Right lung (tissue), 5 donors: ENCODE data around the gene PSMD3. TPM values are rescaled to one million over a fixed set of nuclear protein-coding genes. Genes with fewer than 3 reads are reported as not detected.

Experiments
- DNase-seq, 2 donors: peaks; one replicate each; pipeline ENCODE4 v3.0.0-alpha.2; 2013
- polyA plus RNA-seq, 5 donors: library from polyadenylated mRNA; unstranded; fragments of 120-200 nt; gene quantifications; one replicate each; pipeline versions ENCODE4 v1.2.1 to v1.2.3, GENCODE V29; 2013; ENCODE audit warnings: inconsistent platforms in 1 of 5, low replicate concordance in 1 of 5; ENCODE audit not compliant: insufficient read length in 5 of 5, insufficient read depth in 1 of 5

PSMD3 gene
- polyA plus RNA-seq, 5 donors, result 74.5 to 110 (median 93.0) TPM

DNA sequence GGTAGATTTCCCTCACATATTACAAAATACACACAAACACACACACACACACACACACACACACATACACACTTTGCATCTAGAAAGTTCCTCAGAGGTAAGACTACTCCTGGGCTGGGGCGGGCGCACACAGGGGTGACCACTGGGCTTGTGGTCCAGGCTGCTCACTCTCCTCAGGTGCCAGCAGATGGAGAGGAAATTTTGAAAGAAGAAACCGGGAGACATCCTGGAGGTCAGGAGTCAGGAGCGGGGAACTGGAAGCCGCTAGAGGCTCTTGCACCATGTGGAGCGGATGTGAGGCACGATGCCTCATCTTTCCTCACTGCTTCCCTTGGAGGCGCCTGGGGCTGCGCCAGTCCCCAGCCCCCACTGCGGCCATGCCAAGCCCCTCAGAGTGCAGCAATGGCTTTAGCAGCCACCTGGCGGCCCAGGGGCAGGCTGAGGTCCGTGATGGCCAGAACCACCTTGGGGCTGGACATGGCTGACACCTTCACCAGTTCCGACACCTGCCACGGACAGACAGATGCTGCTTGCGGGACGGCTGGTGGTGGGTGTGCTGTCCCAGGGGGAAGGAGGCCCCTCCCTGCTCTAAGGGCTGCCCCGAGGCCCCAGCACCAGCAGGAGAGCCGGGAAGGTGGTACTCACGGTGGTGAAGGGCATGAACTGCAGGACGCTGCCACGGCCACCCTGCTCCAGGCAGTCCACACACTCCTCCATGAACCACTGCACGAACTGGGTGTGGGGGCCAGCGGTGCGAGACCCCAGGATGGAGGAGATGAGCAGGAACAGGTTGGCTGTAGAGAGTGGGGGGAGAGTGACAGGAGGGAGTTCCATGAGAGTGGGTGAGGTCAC, 38.8 kb downstream of the PSMD3 start:
- DNase-seq, result no peak

DNA sequence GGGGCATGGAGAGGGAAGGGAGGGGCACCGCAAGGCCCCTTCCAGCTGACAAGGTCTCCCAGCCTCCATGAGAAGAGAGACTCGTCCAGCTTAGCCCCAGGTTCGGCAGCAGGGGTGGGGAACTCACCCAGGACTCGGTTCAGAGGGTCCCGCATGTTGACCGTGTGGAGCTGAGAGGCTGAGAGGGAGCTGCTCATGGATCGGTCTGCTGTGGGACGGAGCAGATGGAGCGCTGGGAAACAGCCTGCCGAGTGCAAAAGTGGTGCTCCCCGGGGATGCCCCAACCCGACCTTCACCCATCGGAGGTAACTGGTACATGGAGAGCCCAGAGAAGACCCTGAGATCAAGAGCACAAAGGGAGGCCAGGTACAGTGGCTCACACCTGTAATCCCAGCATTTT, 39.5 kb downstream of the PSMD3 start:
- DNase-seq, result no peak

DNA sequence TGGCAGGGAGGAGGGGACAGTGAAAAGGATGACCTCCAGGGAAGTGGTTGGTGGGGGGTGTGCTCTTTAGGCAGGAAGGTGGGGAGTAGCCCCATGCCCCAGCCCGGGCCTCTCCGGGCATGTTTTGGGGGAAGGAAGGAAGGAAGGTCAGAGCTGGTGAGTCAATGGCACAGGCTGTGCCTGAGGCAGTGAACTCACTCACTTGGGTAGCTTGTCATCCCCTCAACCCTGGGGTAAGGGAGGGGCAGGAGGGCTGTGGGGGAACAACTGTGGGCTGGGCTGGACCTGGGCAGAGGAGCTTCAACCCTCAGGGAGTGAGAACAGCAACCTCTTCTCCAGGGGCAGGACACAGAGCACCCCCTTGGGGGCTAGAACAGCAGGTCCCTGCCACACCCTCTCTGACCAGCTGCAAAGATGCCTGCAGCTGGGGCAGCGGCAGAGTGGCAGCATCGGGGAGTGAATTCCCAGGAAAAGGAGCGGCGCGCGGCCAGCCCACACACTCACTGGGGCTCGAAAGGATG, 40.9 kb downstream of the PSMD3 start:
- DNase-seq, result no peak

DNA sequence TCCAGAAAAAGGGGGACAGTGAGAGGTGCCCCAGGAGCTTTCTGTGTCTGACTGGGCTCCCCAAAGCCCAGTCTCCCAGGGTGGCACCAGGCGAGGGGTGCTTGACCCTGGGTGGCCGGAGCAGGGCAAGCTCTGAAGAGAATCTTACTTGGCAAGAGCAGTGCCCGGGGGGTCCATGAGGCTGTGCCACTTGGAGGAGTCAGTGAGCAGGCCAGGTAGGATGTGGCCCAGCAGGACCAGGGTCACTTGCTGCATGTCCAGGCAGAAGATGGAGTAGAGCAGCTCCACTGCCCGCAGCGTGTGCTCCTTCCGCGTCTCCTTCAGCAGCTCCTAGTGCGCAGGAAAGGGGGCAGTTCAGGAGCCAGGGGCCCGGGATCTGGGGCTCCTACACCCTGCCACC, 41.9 kb downstream of the PSMD3 start:
- no peak for DNase-seq

DNA sequence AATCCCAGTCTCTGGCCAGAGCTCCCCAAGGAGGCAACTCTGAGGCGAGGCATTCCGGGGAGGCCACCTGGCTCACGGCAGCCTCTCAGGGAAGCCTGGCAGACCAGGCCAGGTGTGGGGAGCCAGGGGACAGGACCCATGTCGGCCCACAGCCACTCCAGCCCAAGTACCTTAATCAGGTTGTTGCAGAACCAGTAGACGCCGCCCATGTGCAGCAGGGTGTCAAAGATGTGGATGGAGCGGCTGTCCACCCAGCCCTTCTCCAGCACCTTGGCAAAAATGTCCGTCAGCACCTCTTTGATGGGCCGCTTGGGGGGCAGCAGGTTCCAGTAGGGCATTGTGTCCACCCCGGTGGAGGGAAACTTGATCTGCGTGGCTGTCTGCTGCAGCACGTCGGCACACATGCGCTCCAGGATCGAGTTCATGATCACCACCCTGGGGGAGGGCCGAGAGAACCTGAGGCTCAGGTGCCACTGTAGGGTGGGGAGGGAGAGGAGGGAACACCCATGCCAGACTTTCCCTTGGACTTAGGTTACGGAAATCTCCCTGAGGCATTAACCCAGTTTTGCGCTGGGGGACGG, 42.4 kb downstream of the PSMD3 start:
- DNase-seq, result no peak

DNA sequence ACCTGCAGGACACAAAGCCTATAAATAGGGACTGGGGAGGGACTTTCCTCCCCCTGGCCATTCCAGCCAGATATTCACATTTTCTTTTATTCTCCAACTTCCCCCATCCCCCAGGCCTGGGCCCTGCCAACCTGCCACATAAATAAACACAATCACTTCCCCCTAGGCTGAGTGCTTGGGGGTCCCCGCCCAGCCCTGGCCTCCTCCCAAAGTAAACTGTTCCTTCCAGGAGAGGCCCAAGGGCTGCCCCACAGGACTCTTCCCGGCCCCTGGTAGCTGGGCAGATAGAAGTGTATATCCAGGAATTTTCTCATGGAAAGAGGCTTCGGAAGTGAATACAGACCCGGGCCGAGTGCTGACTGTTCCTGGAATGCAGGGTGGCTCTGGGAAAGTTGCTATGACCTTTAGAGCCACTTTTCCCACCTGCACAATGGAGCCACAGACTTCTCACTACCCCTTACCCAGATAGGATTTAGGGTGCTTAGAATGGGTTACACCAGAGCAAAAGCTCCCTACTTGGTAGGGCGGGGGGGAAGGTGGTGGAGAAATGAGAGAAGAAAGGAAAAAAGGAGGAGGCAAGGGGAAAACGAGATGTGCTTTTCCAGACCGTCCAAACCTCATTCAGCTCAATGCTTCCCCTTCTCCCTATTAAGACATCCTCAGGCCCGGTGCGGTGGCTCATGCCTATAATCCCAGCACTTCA, 43.1 kb downstream of the PSMD3 start:
- DNase-seq, result no peak

DNA sequence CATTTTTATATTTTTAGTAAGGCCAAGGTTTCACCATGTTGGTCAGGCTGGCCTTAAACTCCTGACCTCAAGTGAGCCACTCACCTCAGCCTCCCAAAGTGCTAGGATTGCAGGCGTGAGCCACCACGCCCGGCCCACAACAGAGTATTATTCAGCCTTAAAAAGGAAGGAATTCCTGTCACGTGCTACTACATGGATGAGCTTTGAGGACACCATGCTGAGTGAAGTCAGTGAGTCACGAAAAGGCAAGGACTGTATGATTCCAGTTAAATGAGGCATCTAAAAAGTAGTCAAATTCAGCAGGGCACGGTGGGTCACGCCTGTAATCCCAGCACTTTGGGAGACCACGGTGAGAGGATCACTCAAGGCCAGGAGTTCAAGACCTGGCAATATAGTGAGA, 44.3 kb downstream of the PSMD3 start:
- DNase-seq, result no peak

DNA sequence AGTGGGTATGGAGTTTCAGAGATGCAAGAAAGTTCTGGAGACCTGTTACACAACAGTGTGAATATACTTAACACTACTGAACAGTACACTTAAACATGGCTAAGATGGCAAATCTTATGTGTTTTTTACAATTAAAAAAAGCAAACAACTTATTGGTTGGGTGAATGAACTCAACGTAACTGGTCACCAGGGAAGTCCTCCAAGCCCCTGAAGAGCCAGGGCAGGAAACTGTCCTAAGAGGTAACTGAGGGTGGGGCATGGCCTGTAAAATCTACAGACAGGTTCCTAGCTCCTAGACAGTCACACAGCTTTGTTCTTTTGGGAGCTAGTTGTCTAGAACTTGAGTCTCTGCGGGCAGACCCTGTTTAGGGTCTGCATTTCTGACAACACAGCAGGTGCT, 45.0 kb downstream of the PSMD3 start:
- DNase-seq, result no peak

DNA sequence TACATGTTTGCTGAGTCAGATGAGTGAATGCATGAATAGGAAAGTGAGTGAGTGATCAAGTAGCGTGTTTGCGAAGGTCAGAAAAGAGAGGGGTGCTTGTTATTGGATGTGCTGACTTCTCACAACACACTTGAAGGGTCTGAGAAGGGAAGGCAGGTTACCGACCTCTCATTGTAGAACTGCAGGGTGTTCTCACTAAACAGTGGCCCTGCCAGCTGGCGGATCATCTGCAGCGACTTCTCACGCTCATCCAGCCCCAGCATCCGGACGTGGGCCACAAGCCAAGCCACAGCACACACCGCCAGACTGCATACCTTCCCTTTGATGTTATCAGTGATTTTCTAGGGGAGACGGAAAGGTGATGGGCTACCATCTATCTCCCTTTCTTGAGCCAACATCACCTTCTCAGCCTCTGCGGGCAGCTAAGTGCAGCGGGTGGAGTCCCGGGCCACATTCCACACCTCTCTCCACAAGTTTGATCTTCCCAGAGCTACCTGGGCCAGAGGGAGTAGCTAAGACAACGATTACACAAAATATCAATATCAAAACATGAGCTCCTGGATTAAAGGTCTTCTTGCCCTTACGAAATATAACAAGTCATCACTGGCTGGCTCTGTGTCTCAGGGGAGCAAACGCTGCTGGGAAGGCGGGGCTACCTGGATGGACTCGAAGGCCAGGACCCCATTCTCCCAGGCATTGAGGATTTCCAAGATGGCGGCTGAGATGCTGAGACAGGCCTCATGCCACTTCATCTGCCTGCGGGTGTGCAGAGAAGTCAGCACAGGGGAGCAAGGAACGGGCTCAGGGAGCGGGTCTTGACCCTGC, 45.6 kb downstream of the PSMD3 start:
- no peak for DNase-seq

DNA sequence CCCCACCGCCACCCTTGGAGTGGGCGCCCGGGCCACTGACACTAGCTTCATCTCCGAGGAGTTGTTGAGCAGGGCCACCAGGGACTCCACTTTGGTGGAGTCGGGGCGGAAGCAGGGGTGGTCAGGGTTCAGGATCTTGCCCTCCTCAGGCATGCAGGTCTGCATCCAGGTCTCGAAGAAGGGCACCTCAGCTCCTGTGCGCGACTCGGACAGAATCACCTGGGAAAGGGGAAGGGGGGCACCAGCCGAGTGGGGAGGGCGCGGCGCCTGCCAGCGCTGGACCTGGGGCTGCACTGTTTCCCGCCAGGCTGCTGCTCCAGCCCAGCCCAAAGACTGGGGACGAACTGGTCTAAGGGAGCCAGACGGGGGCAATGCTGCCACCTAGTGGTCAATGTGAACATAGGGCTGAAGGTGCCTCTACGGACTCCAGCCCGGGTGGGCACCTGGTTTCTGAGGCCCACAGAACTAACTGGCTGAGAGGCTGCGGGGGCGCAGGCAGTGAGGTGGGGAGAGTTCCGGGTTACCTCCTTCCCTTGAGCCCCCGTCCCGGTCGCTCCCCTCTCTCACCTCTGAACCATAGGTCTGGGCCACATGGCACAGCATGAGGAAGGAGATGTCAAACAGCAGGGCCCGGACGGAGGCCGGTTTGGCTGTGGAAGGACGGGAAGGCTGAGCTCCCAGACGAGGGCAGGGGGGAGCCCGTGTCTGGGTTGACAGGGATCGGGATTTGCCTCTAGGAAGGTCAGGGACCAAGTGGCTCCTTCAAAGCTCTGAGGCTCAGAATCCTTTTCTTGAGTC, 46.4 kb downstream of the PSMD3 start:
- DNase-seq, result peak in 1 of 2 donors; percentile 75

DNA sequence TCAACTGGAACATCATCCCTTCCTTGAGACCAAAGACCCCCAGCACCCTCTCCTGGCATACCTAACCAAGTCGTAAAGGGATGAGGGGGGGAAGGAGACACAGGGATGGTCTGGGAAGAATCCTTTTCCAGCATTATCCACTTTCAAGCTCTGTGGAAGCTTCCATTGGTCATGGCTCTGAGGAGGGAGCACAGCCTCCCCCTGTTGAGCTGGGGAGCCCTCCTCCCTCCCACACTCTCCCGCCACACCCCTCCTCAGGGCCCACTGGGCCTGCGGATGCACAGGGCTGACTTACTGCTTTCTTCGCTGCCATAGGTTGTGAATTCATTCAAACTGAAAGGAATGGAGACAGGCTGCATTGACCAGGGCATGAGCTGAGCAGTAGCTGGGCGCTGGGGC, 47.0 kb downstream of the PSMD3 start:
- DNase-seq, result no peak

DNA sequence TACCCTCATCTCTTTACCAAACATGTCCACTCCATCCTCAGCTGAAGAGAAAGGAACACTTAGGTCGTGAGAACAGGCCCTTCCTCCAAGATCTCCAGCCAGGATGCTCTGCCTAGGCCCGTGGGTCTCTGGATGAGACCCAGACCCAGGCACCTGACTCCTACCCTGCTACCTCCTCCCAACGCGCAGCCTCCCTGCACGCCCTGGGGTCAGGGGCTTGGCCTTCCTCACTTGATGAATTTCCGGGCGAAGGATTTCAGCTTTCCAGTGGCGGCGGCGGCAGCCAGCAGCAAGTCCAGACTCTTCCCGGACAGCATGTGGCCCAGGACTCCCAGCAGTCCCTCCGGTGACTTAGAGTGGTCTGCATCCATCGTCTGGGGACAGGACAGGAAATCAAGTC, 48.0 kb downstream of the PSMD3 start:
- no peak for DNase-seq

DNA sequence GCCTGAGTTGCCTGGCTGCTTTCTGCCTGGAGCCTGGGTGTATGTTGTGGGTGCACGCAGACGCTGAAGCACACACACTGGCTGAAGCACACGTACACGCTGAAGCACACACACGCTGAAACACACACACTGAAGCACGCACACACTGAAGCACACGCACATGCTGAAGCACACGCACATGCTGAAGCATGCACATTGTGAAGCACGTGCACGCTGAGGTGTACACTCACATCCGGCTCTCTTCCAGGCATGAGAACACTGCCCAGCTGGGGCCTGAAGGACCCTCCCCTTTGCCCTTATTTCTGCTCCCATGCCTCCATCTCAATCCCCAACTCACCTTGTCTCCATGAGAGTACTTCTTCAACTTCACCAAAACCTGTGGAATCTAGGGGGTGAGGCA, 51.1 kb downstream of the PSMD3 start:
- DNase-seq, result no peak

DNA sequence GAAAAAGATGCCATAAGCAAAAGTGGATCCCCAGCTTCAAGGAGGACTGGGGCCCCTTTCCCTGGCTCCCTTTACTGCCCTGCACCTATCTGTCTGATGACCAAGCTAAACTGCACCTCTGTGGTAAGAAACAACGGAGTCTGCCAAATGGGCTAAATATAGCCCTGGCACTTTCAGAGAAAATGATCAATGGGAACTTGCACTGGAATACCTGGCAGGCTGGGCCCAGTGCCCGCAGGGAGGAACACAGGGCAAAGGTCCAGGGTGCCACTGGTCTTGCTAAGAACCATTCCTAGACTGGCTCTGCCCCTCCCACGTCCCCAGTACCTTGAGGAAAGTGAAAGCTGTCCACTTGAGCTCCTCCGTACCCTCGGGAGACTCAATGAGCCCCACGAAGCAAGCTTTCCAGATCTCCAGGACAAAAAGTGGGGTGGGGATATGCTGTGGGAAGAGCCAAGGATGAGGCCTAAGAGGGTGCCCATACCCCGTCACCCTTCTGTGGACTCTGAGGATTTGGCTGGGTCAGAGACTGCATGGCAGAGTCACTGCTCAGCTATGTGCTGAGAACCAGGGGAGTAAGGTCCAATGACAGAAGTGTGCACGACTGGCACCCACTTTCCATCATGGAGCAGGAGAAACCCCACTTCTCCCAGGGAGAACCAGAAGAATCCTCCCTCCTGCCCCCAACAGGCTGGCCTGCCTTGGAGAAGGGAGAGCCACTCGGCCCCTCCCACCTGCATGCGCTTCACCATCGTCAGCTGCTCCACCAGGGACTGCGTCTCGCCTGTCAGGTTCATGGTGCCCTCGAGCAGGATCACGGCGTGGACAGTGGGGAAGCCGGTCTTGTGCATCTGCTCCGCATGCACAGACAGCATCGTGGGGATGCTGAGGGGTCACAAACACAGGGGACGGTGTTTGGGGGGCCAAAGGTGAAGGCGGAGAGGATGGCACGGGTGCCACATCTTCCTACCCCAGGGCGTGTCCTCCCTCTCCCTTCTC, 52.0 kb downstream of the PSMD3 start:
- DNase-seq, result no peak

DNA sequence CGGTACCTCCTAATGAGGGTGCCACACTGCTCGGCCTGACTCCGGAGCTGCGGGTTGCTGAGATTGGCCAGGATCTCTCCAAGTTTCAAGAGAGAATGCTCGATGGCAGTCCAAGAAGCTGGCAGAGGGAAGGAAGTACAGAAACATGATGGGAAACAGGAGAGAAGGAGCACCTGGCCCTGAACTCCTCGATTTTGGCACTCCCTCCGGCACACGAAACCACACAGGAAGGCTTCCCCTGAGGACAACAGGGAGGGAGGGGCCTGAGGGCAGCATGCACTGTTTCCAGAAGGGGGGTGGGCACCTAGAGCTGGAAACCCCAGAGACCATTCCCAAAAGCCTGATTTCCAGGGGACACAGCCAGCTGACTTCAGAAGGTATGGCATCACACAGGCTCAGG, 52.7 kb downstream of the PSMD3 start:
- DNase-seq, result no peak

DNA sequence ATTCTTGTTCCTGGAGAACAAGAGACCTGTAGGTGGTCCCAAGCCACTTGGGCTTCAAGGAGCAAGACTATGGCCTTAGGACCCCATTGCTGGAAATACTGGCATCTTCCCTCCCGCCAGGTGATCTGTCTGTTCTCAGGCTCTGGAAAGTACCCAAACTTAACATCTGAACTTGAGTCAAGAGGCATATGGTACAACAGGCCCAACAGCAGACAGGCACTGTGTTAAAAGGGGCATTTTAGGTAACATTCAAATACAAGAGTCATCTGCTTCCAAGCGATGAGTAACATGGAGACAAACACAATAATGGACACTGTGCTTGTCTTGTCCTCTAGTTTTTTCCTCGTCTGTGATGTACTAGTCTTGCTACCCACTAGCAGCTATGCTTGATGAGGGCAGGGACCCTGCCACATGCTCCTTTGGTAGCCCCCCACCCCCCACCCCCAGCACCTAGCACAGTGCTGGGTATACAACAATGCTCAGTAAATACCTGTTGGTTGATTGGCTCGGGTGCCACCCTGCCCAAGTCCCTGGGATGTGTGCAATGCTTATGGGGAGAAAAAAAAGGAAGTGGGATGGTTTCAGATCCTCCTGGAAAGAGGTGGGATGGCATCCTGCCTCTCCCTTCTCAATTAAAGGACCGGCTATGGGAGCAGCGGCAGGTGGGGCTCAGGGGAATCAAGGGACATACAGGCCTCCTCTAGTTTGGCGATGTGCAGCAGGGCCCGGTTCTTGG, 54.0 kb downstream of the PSMD3 start:
- DNase-seq, result no peak

DNA sequence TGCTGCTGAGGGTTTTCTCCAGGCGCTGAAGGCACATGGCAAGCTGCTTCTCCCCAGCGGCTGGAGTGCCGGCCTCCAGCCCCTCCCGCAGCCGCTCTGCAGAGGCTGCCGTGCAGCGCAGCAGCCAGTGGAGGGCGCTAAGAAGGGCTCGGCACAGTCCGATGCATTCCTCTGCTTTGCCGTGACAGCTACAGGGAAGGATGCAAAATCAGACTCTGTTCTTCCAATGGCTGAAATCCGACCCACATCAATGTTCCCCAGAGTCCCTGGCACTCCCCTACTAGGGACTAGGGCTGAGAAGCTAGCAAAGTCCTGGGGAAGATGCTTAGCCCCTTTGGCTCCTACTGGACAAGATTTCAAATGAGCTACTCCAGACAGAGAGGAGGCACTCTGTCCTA, 54.6 kb downstream of the PSMD3 start:
- DNase-seq, result no peak

DNA sequence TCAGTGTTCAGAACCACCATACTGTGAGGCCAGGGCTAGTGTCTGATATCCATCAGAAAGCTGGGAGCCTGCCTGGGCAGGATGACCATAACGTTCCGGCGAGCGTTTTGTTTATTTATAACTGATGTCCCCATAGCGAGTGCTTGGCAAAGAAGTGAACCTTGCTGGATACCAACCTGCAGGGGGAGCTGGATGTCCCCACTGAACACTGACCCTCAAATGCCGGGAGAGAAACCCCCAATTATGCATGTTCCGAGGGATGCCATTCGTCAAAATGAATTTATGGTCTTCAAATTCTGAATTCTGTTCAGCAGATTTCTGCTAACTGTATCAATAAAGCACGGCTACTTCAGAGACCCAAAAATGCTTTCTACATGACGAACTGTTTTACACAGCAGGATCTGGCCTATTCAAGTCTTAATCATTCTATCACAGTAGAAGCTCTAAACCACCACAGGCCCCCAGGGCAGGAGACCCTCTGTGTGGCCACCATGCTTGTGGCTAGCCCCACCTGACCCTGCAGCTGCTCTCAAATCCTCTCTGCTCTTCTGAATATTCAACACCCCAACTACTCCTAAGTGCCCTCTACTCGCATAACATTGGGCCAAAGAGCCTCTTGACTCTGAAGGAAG, 58.4 kb downstream of the PSMD3 start:
- peak; percentile 88 to 91 for DNase-seq

DNA sequence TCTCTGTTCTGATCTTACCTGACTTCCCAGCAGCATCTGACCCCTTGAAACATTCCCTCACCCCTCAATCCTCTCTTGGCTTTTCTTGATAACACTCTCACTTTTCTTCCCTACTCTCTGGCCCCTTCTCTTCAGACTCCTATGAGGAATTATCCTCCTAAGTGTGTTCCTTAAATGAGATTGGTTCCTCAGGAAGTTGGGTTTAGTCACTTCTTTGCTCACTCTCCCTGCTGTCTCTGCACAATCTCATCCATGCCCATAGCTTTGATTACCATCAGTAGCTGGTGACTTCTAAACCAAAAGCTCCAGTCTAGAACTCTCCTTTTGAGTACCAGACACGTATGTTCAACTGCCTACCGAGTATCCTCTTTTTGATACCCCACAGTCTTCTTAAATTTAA, 60.6 kb downstream of the PSMD3 start:
- no peak for DNase-seq
